WTC11 (cell line): ENCODE data around the gene ZNHIT2. TPM values are rescaled to one million over a fixed set of nuclear protein-coding genes. Genes with fewer than 3 reads are reported as not detected.

ENCODE experiments used
- ATAC-seq: fragments of 200-7000 bp; cut with Tn5 transposase; 2 replicates; pipeline ENCODE4 v1.10.0; 2021; ENCODE audit warnings: mild to moderate bottlenecking, moderate library complexity
- CTCF ChIA-PET: fragments of 300-600 bp; sonication (Branson Sonifier 250); formaldehyde crosslinking; loops from one replicate; lab custom pipeline; 2021; ENCODE audit warnings: antibody characterized with exemption; lab: Charles Lee
- POLR2A ChIA-PET: fragments of 350-600 bp; sonication (Branson Sonifier 250); formaldehyde crosslinking; loops from one replicate; lab custom pipeline; 2021; ENCODE audit warnings: antibody characterized with exemption; lab: Charles Lee
- DNase-seq: peaks from one replicate; pipeline ENCODE4 v3.0.0; 2021; ENCODE audit warnings: low spot score
- H3K27ac Mint-ChIP-seq: 2 replicates; pipeline ENCODE4 v1.8.0; 2021; ENCODE audit warnings: mixed read lengths
- H3K27me3 Mint-ChIP-seq: 2 replicates; pipeline ENCODE4 v1.8.0; 2021; ENCODE audit warnings: low read depth, mild to moderate bottlenecking, moderate library complexity, mixed read lengths
- H3K36me3 Mint-ChIP-seq: 2 replicates; pipeline ENCODE4 v1.8.0; 2021; ENCODE audit warnings: mixed read lengths
- H3K4me1 Mint-ChIP-seq: 2 replicates; pipeline ENCODE4 v1.8.0; 2022; ENCODE audit warnings: mixed read lengths
- H3K4me3 Mint-ChIP-seq: 2 replicates; pipeline ENCODE4 v1.8.0; 2021; ENCODE audit warnings: mild to moderate bottlenecking, moderate library complexity, mixed read lengths
- H3K9me3 Mint-ChIP-seq: 2 replicates; pipeline ENCODE4 v1.8.0; 2021; ENCODE audit warnings: mixed read lengths
- ARID4B ChIP-seq: sonication (generic); formaldehyde crosslinking; IDR thresholded peaks from 2 replicates; pipeline ENCODE4 v1.8.0; 2023; ENCODE audit warnings: missing genetic modification reagents, mild to moderate bottlenecking, borderline replicate concordance
- CBFB ChIP-seq: sonication (generic); formaldehyde crosslinking; IDR thresholded peaks from 2 replicates; pipeline ENCODE4 v1.8.1; 2022; ENCODE audit warnings: mild to moderate bottlenecking, low read depth, missing genetic modification reagents
- FOXK1 ChIP-seq: sonication (generic); formaldehyde crosslinking; IDR thresholded peaks from 2 replicates; pipeline ENCODE4 v1.8.0; 2022; ENCODE audit warnings: mild to moderate bottlenecking, moderate library complexity, missing genetic modification reagents
- FOXP1 ChIP-seq: sonication (generic); formaldehyde crosslinking; IDR thresholded peaks from 2 replicates; pipeline ENCODE4 v1.8.0; 2022; ENCODE audit warnings: missing genetic modification reagents, mild to moderate bottlenecking, moderate library complexity, borderline replicate concordance
- GABPB1 ChIP-seq: sonication (generic); formaldehyde crosslinking; IDR thresholded peaks from 2 replicates; pipeline ENCODE4 v1.8.1; 2023; ENCODE audit warnings: mild to moderate bottlenecking, missing genetic modification reagents
- HMGA2 ChIP-seq: fragments of 250-450 bp; sonication (Bioruptor Pico); IDR thresholded peaks from 2 replicates; pipeline ENCODE4 v1.4.0; 2021; ENCODE audit warnings: mild to moderate bottlenecking, moderate library complexity
- KAT7 ChIP-seq: sonication (generic); formaldehyde crosslinking; IDR thresholded peaks from 2 replicates; pipeline ENCODE4 v1.8.1; 2023; ENCODE audit warnings: missing genetic modification reagents, mild to moderate bottlenecking, borderline replicate concordance
- NFE2L1 ChIP-seq: sonication (generic); formaldehyde crosslinking; IDR thresholded peaks from 2 replicates; pipeline ENCODE4 v1.8.1; 2023; ENCODE audit warnings: missing genetic modification reagents
- NR3C1 ChIP-seq: sonication (generic); formaldehyde crosslinking; conservative IDR thresholded peaks from 2 replicates; pipeline ENCODE4 v1.8.1; 2023; ENCODE audit warnings: low read depth, mild to moderate bottlenecking, missing genetic modification reagents
- OVOL2 ChIP-seq: fragments of 250-450 bp; sonication (Bioruptor Pico); IDR thresholded peaks from 2 replicates; pipeline ENCODE4 v1.9.0; 2021; ENCODE audit warnings: mild to moderate bottlenecking, borderline replicate concordance
- PRRX2 ChIP-seq: fragments of 250-450 bp; sonication (Bioruptor Pico); IDR thresholded peaks from 2 replicates; pipeline ENCODE4 v1.8.0; 2021; ENCODE audit warnings: mild to moderate bottlenecking
- TCF7 ChIP-seq: sonication (generic); formaldehyde crosslinking; IDR thresholded peaks from 2 replicates; pipeline ENCODE4 v1.8.0; 2022; ENCODE audit warnings: mild to moderate bottlenecking, low read depth, missing genetic modification reagents, moderate library complexity
- TEAD1 ChIP-seq: sonication (generic); formaldehyde crosslinking; IDR thresholded peaks from 2 replicates; pipeline ENCODE4 v1.8.0; 2022; ENCODE audit warnings: mild to moderate bottlenecking, missing genetic modification reagents
- ZNF138 ChIP-seq: sonication (generic); formaldehyde crosslinking; conservative IDR thresholded peaks from 2 replicates; pipeline ENCODE4 v1.8.1; 2022; ENCODE audit warnings: mild to moderate bottlenecking, moderate library complexity, missing genetic modification reagents
- ZNF219 ChIP-seq: sonication (generic); formaldehyde crosslinking; IDR thresholded peaks from 2 replicates; pipeline ENCODE4 v1.8.0; 2023; ENCODE audit warnings: missing genetic modification reagents, mild to moderate bottlenecking, borderline replicate concordance
- ZNF317 ChIP-seq: sonication (generic); formaldehyde crosslinking; IDR thresholded peaks from 2 replicates; pipeline ENCODE4 v1.8.1; 2023; ENCODE audit warnings: low read depth, mild to moderate bottlenecking, moderate library complexity, missing genetic modification reagents, borderline replicate concordance
- ZNF416 ChIP-seq: fragments of 250-450 bp; sonication (Bioruptor Pico); IDR thresholded peaks from 2 replicates; pipeline ENCODE4 v1.9.0; 2021; ENCODE audit warnings: mild to moderate bottlenecking, inconsistent platforms
- ZNF425 ChIP-seq: fragments of 250-450 bp; sonication (Bioruptor Pico); conservative IDR thresholded peaks from 2 replicates; pipeline ENCODE4 v1.9.0; 2021; ENCODE audit warnings: mild to moderate bottlenecking
- total RNA-seq: library from RNA; stranded (reverse); gene quantifications from 3 replicates; pipeline ENCODE4 v1.2.3, GENCODE V29; 2021
- TF ChIP-seq, protein P1 (sequence below): sonication (generic); formaldehyde crosslinking; IDR thresholded peaks from 2 replicates; pipeline ENCODE4 v1.8.0; 2023; ENCODE audit warnings: mild to moderate bottlenecking, missing genetic modification reagents
- TF ChIP-seq, protein P2 (sequence below): fragments of 250-450 bp; sonication (Bioruptor Pico); IDR thresholded peaks from 2 replicates; pipeline ENCODE4 v1.9.0; 2021; ENCODE audit warnings: mild to moderate bottlenecking, borderline replicate concordance
- TF ChIP-seq, protein P3 (sequence below): sonication (generic); formaldehyde crosslinking; IDR thresholded peaks from 2 replicates; pipeline ENCODE4 v1.8.1; 2022; ENCODE audit warnings: low read depth, mild to moderate bottlenecking, moderate library complexity, missing genetic modification reagents, borderline replicate concordance

The ZNHIT2 gene
- total RNA-seq, 1 experiment from 2014 or later: 16.7 TPM

GRCh38 chr11:65104628-65105027 is 12.9 kb downstream of the ZNHIT2 start:
- no peaks in the 10 kb centered on the region for H3K4me1 Mint-ChIP-seq
- H3K36me3 Mint-ChIP-seq: peaks cover 3% of the 10 kb centered on the region; the same call in 1 of the 2 replicates
- no peaks in the 10 kb centered on the region for H3K9me3 Mint-ChIP-seq
- H3K27me3 Mint-ChIP-seq: no peaks in the 10 kb centered on the region
- ATAC-seq (no peak), DNase-seq (no peak)
- TF ChIP-seq, protein P1, sequence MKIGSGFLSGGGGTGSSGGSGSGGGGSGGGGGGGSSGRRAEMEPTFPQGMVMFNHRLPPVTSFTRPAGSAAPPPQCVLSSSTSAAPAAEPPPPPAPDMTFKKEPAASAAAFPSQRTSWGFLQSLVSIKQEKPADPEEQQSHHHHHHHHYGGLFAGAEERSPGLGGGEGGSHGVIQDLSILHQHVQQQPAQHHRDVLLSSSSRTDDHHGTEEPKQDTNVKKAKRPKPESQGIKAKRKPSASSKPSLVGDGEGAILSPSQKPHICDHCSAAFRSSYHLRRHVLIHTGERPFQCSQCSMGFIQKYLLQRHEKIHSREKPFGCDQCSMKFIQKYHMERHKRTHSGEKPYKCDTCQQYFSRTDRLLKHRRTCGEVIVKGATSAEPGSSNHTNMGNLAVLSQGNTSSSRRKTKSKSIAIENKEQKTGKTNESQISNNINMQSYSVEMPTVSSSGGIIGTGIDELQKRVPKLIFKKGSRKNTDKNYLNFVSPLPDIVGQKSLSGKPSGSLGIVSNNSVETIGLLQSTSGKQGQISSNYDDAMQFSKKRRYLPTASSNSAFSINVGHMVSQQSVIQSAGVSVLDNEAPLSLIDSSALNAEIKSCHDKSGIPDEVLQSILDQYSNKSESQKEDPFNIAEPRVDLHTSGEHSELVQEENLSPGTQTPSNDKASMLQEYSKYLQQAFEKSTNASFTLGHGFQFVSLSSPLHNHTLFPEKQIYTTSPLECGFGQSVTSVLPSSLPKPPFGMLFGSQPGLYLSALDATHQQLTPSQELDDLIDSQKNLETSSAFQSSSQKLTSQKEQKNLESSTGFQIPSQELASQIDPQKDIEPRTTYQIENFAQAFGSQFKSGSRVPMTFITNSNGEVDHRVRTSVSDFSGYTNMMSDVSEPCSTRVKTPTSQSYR (CRISPR knock-in tag): no peak
- TF ChIP-seq KAT7 (CRISPR knock-in tag) (no peak), PRRX2 (no peak), FOXK1 (CRISPR knock-in tag) (no peak), ARID4B (CRISPR knock-in tag) (no peak), GABPB1 (no peak), NFE2L1 (no peak), TCF7 (CRISPR knock-in tag) (no peak), HMGA2 (CRISPR knock-in tag) (no peak)
- TF ChIP-seq, protein P2, sequence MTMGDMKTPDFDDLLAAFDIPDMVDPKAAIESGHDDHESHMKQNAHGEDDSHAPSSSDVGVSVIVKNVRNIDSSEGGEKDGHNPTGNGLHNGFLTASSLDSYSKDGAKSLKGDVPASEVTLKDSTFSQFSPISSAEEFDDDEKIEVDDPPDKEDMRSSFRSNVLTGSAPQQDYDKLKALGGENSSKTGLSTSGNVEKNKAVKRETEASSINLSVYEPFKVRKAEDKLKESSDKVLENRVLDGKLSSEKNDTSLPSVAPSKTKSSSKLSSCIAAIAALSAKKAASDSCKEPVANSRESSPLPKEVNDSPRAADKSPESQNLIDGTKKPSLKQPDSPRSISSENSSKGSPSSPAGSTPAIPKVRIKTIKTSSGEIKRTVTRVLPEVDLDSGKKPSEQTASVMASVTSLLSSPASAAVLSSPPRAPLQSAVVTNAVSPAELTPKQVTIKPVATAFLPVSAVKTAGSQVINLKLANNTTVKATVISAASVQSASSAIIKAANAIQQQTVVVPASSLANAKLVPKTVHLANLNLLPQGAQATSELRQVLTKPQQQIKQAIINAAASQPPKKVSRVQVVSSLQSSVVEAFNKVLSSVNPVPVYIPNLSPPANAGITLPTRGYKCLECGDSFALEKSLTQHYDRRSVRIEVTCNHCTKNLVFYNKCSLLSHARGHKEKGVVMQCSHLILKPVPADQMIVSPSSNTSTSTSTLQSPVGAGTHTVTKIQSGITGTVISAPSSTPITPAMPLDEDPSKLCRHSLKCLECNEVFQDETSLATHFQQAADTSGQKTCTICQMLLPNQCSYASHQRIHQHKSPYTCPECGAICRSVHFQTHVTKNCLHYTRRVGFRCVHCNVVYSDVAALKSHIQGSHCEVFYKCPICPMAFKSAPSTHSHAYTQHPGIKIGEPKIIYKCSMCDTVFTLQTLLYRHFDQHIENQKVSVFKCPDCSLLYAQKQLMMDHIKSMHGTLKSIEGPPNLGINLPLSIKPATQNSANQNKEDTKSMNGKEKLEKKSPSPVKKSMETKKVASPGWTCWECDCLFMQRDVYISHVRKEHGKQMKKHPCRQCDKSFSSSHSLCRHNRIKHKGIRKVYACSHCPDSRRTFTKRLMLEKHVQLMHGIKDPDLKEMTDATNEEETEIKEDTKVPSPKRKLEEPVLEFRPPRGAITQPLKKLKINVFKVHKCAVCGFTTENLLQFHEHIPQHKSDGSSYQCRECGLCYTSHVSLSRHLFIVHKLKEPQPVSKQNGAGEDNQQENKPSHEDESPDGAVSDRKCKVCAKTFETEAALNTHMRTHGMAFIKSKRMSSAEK (CRISPR knock-in tag): no peak
- TF ChIP-seq, protein P3, sequence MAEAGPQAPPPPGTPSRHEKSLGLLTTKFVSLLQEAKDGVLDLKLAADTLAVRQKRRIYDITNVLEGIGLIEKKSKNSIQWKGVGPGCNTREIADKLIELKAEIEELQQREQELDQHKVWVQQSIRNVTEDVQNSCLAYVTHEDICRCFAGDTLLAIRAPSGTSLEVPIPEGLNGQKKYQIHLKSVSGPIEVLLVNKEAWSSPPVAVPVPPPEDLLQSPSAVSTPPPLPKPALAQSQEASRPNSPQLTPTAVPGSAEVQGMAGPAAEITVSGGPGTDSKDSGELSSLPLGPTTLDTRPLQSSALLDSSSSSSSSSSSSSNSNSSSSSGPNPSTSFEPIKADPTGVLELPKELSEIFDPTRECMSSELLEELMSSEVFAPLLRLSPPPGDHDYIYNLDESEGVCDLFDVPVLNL (CRISPR knock-in tag): no peak
- ChIA-PET POLR2A (no interaction called here), CTCF (no interaction called here)
- no peak overlapping the region for H3K4me3 Mint-ChIP-seq
- H3K27ac Mint-ChIP-seq: no peak overlapping the region

DNA sequence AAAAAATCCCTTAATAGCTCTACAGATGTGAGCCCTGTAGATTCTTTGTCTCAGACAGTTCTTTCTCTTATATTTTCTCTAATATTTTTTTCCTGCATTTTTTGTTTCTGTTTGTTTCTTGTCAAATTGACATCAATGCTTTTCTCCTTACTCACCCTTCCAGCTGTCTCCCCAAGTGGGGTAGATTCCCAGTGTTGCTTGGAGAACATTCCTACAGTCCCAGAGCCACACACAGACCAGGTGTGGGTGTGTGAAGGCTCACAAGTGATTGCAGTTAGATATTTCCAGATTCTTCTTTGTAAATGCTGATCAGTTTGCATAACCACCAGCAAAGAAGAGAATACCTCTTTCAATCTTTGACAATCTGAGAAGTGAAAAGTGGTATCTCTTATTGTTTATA is 14.0 kb downstream of the ZNHIT2 start:
- Mint-ChIP-seq H3K27me3 (no peaks in the 10 kb centered on the region), H3K4me3 (no peak overlapping the region), H3K9me3 (no peaks in the 10 kb centered on the region), H3K36me3 (peaks cover 7% of the 10 kb centered on the region; the same call in 1 of the 2 replicates), H3K27ac (no peak overlapping the region), H3K4me1 (no peaks in the 10 kb centered on the region)
- CTCF ChIA-PET: no interaction called here
- POLR2A ChIA-PET: interaction anchor here (1.6 kb wide), 1 partner anchor 8 kb away, joined by 3 read pairs; the partner anchor contains the start of gene TM7SF2
- DNase-seq: no peak
- ATAC-seq: no peak
- no peak for TF ChIP-seq FOXP1 (CRISPR knock-in tag)
- no peak for TF ChIP-seq OVOL2 (CRISPR knock-in tag)
- no peak for TF ChIP-seq ZNF317 (CRISPR knock-in tag)
- no peak for TF ChIP-seq TEAD1 (CRISPR knock-in tag)
- no peak for TF ChIP-seq CBFB (CRISPR knock-in tag)
- no peak for TF ChIP-seq NR3C1 (CRISPR knock-in tag)
- no peak for TF ChIP-seq ZNF219 (CRISPR knock-in tag)
- no peak for TF ChIP-seq ZNF425 (CRISPR knock-in tag)
- TF ChIP-seq ZNF416 (CRISPR knock-in tag): no peak
- no peak for TF ChIP-seq ZNF138 (CRISPR knock-in tag)
